Dermis lymphatic vessel endothelial cell (primary cell): ENCODE data around the gene CTXND1. TPM values are rescaled to one million over a fixed set of nuclear protein-coding genes. Genes with fewer than 3 reads are reported as not detected.

Experiments
- total RNA-seq: library from RNA; depleted of rRNA; stranded (reverse); fragments of >200 nt; gene quantifications from 2 replicates; pipeline ENCODE4 v1.2.1, GENCODE V29; 2014

The CTXND1 gene
- total RNA-seq = not detected in 2 replicates

DNA sequence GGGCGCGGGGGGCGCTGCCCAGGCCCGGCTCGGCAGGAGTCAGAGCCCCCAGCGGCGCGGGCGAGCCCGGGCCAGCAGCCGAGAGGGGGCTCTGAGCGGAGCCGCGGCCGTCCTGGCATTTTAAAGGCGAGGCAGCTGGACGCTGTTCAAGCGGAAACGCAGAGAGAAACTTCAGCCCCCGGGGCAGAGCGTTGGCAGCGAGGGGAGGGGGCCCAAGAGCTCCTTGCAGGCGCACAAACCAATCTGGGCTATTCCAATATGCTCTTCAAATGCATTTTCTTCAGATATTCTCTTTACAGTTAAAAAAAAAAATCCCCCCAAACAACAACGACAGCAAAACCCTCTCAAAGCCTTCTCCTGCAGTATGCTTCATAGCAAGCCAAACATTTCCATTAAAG is at the start of gene CTXND1:
Gene CTXND1 (minus strand): TSS at position 93 of the 398 bp plus-strand sequence. CDS start 50,264 bp downstream, outside the sequence.

DNA sequence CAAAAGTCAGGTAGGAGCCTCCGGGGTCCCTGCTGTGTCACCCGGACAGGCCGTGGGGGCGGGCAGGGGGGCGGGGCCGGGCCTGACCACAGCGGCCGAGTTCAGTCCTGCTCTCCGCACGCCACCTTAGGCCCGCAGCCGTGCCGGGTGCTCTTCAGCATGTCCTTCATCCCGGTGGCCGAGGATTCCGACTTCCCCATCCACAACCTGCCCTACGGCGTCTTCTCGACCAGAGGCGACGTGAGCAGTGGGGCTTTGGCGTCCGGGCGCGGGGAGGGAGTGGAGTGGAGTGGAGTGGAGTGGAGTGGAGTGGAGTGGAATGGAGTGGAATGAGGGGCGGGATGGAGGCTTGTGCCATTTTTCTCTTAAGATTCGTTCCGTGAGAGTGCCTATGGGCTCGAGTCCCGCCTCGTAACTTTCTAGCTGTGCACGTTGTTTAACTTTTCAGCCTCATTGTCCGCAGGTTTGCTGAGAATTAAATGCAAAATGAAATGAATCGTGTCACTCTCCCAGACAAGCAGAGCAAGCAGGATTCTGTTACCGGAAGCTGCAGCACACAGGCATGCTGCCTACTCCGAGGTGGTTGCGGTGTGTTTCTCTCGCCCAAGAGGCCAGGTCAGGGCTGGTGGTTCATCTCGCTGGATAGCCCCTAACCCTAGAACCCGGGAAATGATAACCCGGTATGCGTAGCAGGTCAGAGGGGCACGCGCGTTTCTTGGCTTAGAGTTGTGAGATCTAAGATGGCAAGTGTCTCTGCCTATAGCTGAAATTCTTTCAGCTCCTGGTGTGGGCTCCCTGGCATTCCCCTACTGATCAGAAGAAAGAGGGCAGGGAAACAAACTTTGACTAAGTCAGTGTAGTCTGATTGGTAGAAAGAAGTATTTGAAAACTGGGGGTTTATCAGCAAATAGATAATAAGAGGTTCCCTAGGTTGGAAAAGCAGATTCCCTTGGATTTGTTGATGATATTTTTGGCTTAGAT is 98.8 kb downstream of the CTXND1 start, which contains the start of gene FAH:
Gene FAH (plus strand): TSS at position 104 of the 981 bp plus-strand sequence. CDS start 56 bp downstream, at position 160.

Other genes with a start within 250 kb of the CTXND1 start
- gene ZFAND6, start 192.5 kb downstream of the CTXND1 start, total RNA-seq = 198 and 237 TPM in 2 replicates
- 3.8 and 6.0 TPM in 2 replicates for gene FAH, start 99.2 kb downstream of the CTXND1 start, total RNA-seq
- under 0.01 and 0.09 TPM in 2 replicates for gene ARNT2, start 152.2 kb upstream of the CTXND1 start, total RNA-seq